HepG2 (cell line): Measurements from ENCODE around the gene ADAMTSL4. TPM values are rescaled to one million over a fixed set of nuclear protein-coding genes. Genes with fewer than 3 reads are reported as not detected.

Experiments used
- CERS6 ChIP-seq: sonication (generic); formaldehyde crosslinking; IDR thresholded peaks from 2 replicates; pipeline ENCODE4 v1.5.0; 2020; ENCODE audit warnings: missing genetic modification reagents
- FOXC1 ChIP-seq: sonication (generic); formaldehyde crosslinking; IDR thresholded peaks from 2 replicates; pipeline ENCODE4 v1.8.0; 2022; ENCODE audit warnings: mild to moderate bottlenecking, missing genetic modification reagents, borderline replicate concordance
- HNRNPUL1 ChIP-seq: fragments of 200-400 bp; formaldehyde crosslinking; IDR thresholded peaks from 2 replicates; pipeline ENCODE4 v1.6.1; 2017; ENCODE audit warnings: low read depth, mild to moderate bottlenecking, low read length, moderate library complexity
- JDP2 ChIP-seq: sonication (generic); formaldehyde crosslinking; IDR thresholded peaks from 2 replicates; pipeline ENCODE4 v1.8.1; 2022; ENCODE audit warnings: missing genetic modification reagents, borderline replicate concordance
- KAT7 ChIP-seq: IDR thresholded peaks from 2 replicates; pipeline ENCODE4 v1.6.1; 2018; ENCODE audit warnings: borderline replicate concordance, missing compliant biosample characterization
- KMT2B ChIP-seq: IDR thresholded peaks from 2 replicates; pipeline ENCODE4 v1.6.1; 2016; ENCODE audit warnings: missing genetic modification reagents, missing compliant biosample characterization
- MEIS1 ChIP-seq: sonication (generic); formaldehyde crosslinking; IDR thresholded peaks from 2 replicates; pipeline ENCODE4 v1.9.0; 2021; ENCODE audit warnings: mild to moderate bottlenecking, missing genetic modification reagents, moderate library complexity, borderline replicate concordance
- MLXIP ChIP-seq: sonication (generic); formaldehyde crosslinking; IDR thresholded peaks from 2 replicates; pipeline ENCODE4 v1.9.0; 2021; ENCODE audit warnings: missing genetic modification reagents, borderline replicate concordance
- PTBP1 ChIP-seq: fragments of 200-400 bp; formaldehyde crosslinking; IDR thresholded peaks from 2 replicates; pipeline ENCODE4 v1.6.1; 2018; ENCODE audit warnings: low read length, low read depth; ENCODE audit not compliant: poor library complexity, severe bottlenecking
- RARA ChIP-seq: IDR thresholded peaks from 2 replicates; pipeline ENCODE4 v1.6.1; 2016; ENCODE audit warnings: missing genetic modification reagents, missing compliant biosample characterization
- SP140L ChIP-seq: sonication (generic); formaldehyde crosslinking; IDR thresholded peaks from 2 replicates; pipeline ENCODE4 v1.4.0; 2020; ENCODE audit warnings: missing genetic modification reagents, borderline replicate concordance
- STAG1 ChIP-seq: sonication (generic); formaldehyde crosslinking; IDR thresholded peaks from 2 replicates; pipeline ENCODE4 v1.4.0; 2020; ENCODE audit warnings: missing genetic modification reagents
- WIZ ChIP-seq: sonication (generic); formaldehyde crosslinking; IDR thresholded peaks from 2 replicates; pipeline ENCODE4 v1.5.1; 2020; ENCODE audit warnings: mild to moderate bottlenecking, missing genetic modification reagents
- ZBTB34 ChIP-seq: sonication (generic); formaldehyde crosslinking; IDR thresholded peaks from 2 replicates; pipeline ENCODE4 v1.8.0; 2022; ENCODE audit warnings: mild to moderate bottlenecking, missing genetic modification reagents
- ZNF317 ChIP-seq: sonication (generic); formaldehyde crosslinking; IDR thresholded peaks from 2 replicates; pipeline ENCODE4 v1.5.0; 2020; ENCODE audit warnings: mild to moderate bottlenecking, missing genetic modification reagents
- ZNF549 ChIP-seq: sonication (generic); formaldehyde crosslinking; IDR thresholded peaks from 2 replicates; pipeline ENCODE4 v1.5.0; 2020; ENCODE audit warnings: missing genetic modification reagents
- ZNF562 ChIP-seq: sonication (generic); formaldehyde crosslinking; IDR thresholded peaks from 2 replicates; pipeline ENCODE4 v1.8.0; 2022; ENCODE audit warnings: missing genetic modification reagents, borderline replicate concordance
- ZNF616 ChIP-seq: sonication (generic); formaldehyde crosslinking; IDR thresholded peaks from 2 replicates; pipeline ENCODE4 v1.5.0; 2020; ENCODE audit warnings: low read depth, mild to moderate bottlenecking, missing genetic modification reagents
- ZNF687 ChIP-seq: sonication (generic); formaldehyde crosslinking; IDR thresholded peaks from 2 replicates; pipeline ENCODE4 v1.5.1; 2020; ENCODE audit warnings: mild to moderate bottlenecking, missing genetic modification reagents, moderate library complexity
- ZNF784 ChIP-seq: sonication (generic); formaldehyde crosslinking; IDR thresholded peaks from 2 replicates; pipeline ENCODE4 v1.5.1; 2020; ENCODE audit warnings: missing genetic modification reagents, mild to moderate bottlenecking, borderline replicate concordance
- polyA plus RNA-seq, 8 experiments: library from polyadenylated mRNA; depleted of rRNA in 3 of 8; stranded (reverse) in 7 of 8; unstranded in 1 of 8; fragments of >200 nt; fragmentation: Illumina TruSeq in 4 of 8; extraction: Trizol in 4 of 8; gene quantifications; 2 replicates each; pipeline versions ENCODE4 v1.2.1 to v1.2.3, GENCODE V29; 2011 to 2016; ENCODE audit warnings: low read depth in 4 of 8, missing spikeins in 1 of 8, mixed read lengths in 1 of 8; ENCODE audit not compliant: insufficient read depth in 1 of 8
- total RNA-seq, 5 experiments: library from RNA; depleted of rRNA; stranded (reverse); fragments of >200 nt; fragmentation: Illumina TruSeq; extraction: Trizol; gene quantifications; 2 replicates each; pipeline ENCODE4 v1.2.3, GENCODE V29; 2016; ENCODE audit warnings: low read depth in 1 of 5

Gene ADAMTSL4
- total and polyA plus RNA-seq, 2 of the 13 experiments (the other 11 are each of a cell fraction or from before 2014, with no cell fraction given), result 3.9 to 16.4 TPM

GRCh38 chr1:150561974-150562445, 12.8 kb downstream of the ADAMTSL4 start (continued):
- TF ChIP-seq ZNF784, result no peak
- TF ChIP-seq ZNF687 (CRISPR knock-in tag), result peak; percentile 64
- no peak; the same call in none of the 2 replicates for TF ChIP-seq KMT2B (CRISPR knock-in tag)
- no peak; the same call in 1 of the 2 replicates for TF ChIP-seq SP140L (CRISPR knock-in tag)
- TF ChIP-seq ZNF616 (CRISPR knock-in tag), result no peak
- TF ChIP-seq ZNF317, result peak; percentile 47; the same call in 1 of the 2 replicates
- TF ChIP-seq CERS6 (CRISPR knock-in tag), result no peak
- no peak for TF ChIP-seq MLXIP (CRISPR knock-in tag)
- no peak for TF ChIP-seq KAT7 (CRISPR knock-in tag)
- TF ChIP-seq RARA (CRISPR knock-in tag), result peak; percentile 66; the same call in 1 of the 2 replicates
- no peak for TF ChIP-seq MEIS1 (CRISPR knock-in tag)
- TF ChIP-seq HNRNPUL1, result no peak
- TF ChIP-seq ZNF562 (CRISPR knock-in tag), result no peak
- no peak; the same call in 1 of the 2 replicates for TF ChIP-seq STAG1 (CRISPR knock-in tag)
- TF ChIP-seq FOXC1 (CRISPR knock-in tag), result 0 out of 2 replicates have a peak, but pooled peaks have one; percentile 18
- no peak for TF ChIP-seq WIZ (CRISPR knock-in tag)
- TF ChIP-seq ZBTB34 (CRISPR knock-in tag), result no peak; the same call in 1 of the 2 replicates
- TF ChIP-seq ZNF549 (CRISPR knock-in tag), result no peak
- no peak for TF ChIP-seq PTBP1
- TF ChIP-seq JDP2, result no peak
